Naive thymus-derived CD8-positive, alpha-beta T cell (primary cell): ENCODE results near the gene KDELR1. TPM values are rescaled to one million over a fixed set of nuclear protein-coding genes. Genes with fewer than 3 reads are reported as not detected.

ENCODE experiments used
- ATAC-seq, 2 donors: fragments of 150-1000 bp; cut with Tn5 transposase in 1 of 2; sonication (Bioruptor Pico), chemical (Tn5 transposase) in 1 of 2; 1 replicate in 1 of 2; 2 replicates in 1 of 2; pipeline ENCODE4 v1.10.0; 2021; ENCODE audit warnings: mild to moderate bottlenecking in 2 of 2, moderate library complexity in 2 of 2
- POLR2A ChIA-PET: fragments of 350-600 bp; sonication (Branson Sonifier 250); formaldehyde crosslinking; loops from one replicate; lab custom pipeline; 2021; ENCODE audit warnings: antibody characterized with exemption; lab: Charles Lee
- DNase-seq, 10 donors: peaks; one replicate each; pipeline versions ENCODE4 v3.0.0 to v3.0.0-alpha.2; 2020 to 2022
- H3K27ac Mint-ChIP-seq, 10 donors: one replicate each; pipeline ENCODE4 v1.8.0; 2020 to 2022; ENCODE audit warnings: mild to moderate bottlenecking in 10 of 10, mixed read lengths in 10 of 10, moderate library complexity in 4 of 10, inconsistent platforms in 1 of 10
- H3K27me3 Mint-ChIP-seq, 5 donors: one replicate each; pipeline ENCODE4 v1.8.0; 2021 to 2022; ENCODE audit warnings: mixed read lengths in 5 of 5
- H3K36me3 Mint-ChIP-seq, 3 donors: one replicate each; pipeline ENCODE4 v1.8.0; 2020 to 2022; ENCODE audit warnings: mixed read lengths in 3 of 3, mild to moderate bottlenecking in 2 of 3, inconsistent platforms in 1 of 3
- H3K4me1 Mint-ChIP-seq, 4 donors: one replicate each; pipeline ENCODE4 v1.8.0; 2021 to 2022; ENCODE audit warnings: mixed read lengths in 4 of 4
- H3K4me3 Mint-ChIP-seq, 10 donors: one replicate each; pipeline ENCODE4 v1.8.0; 2020 to 2022; ENCODE audit warnings: mild to moderate bottlenecking in 10 of 10, mixed read lengths in 10 of 10, moderate library complexity in 6 of 10, inconsistent platforms in 1 of 10
- H3K9me3 Mint-ChIP-seq, 9 donors: one replicate each; pipeline ENCODE4 v1.8.0; 2020 to 2022; ENCODE audit warnings: mixed read lengths in 9 of 9, mild to moderate bottlenecking in 3 of 9, inconsistent platforms in 1 of 9, moderate library complexity in 1 of 9
- polyA plus RNA-seq, 3 donors: library from polyadenylated mRNA; unstranded; fragments of 300-500 nt; fragmentation: Illumina TruSeq; gene quantifications; one replicate each; pipeline ENCODE4 v1.2.3, GENCODE V29; 2021
- total RNA-seq, 8 experiments: library from RNA in 2 of 8; stranded (reverse) in 2 of 8; gene quantifications; one replicate each; pipeline ENCODE4 v1.2.3 and lab custom pipeline; 2021 to 2026

The KDELR1 gene
- total RNA-seq (10 to 100 TPM; 49.6 TPM), polyA plus RNA-seq (10 to 100 TPM; 21.3 to 24.8 (median 22.5) TPM), total RNA-seq (lab: John Stamatoyannopoulos, UW) (11.3 to 25.5 (median 23.1) reads per million in 6 experiments)

GRCh38 chr19:48391100-48392005 lies at the start of gene KDELR1:
Gene KDELR1, minus strand, starts transcription at chr19:48391551. Its CDS starts 193 bp downstream, at chr19:48391358.
- H3K4me3 Mint-ChIP-seq = peak within 1 kb of the TSS; percentile 91 to 95 (median 92)
- peak; percentile 51 to 88 (median 74) for DNase-seq
- H3K27ac Mint-ChIP-seq = peak within 1 kb of the TSS; percentile 69 to 97 (median 94)
- H3K9me3 Mint-ChIP-seq = no peaks in the 10 kb centered on the region
- POLR2A ChIA-PET = interaction anchor here (0.6 to 2.2 kb wide), 12 partner anchors 9 to 1647 kb away, joined by 3 to 29 read pairs (median 4); partner anchors contain the start of genes RPL18, SPHK2, SYNGR4 and TMEM143
- peaks cover 0 to 23% (median 0%) of the 10 kb centered on the region in 3 donors for H3K36me3 Mint-ChIP-seq
- ATAC-seq = peak; percentile 75 to 78
- H3K4me1 Mint-ChIP-seq = peaks cover 24 to 59% (median 34%) of the 10 kb centered on the region in 4 donors
- H3K27me3 Mint-ChIP-seq = peaks cover 9 to 28% (median 16%) of the 10 kb centered on the region in 5 donors

GRCh38 chr19:48436586-48436985 lies 45.2 kb upstream of the KDELR1 start:
- Mint-ChIP-seq H3K4me1 (no peaks in the 10 kb centered on the region), H3K4me3 (no peak overlapping the region), H3K9me3 (no peaks in the 10 kb centered on the region), H3K36me3 (peaks cover 0 to 2% (median 0%) of the 10 kb centered on the region in 3 donors), H3K27ac (no peak overlapping the region), H3K27me3 (peaks cover 6 to 39% (median 23%) of the 10 kb centered on the region in 5 donors)
- no peak for ATAC-seq
- no peak for DNase-seq
- POLR2A ChIA-PET = no interaction called here

- POLR2A ChIA-PET = interaction anchor here (0.6 to 1.1 kb wide), 2 partner anchors 12 to 301 kb away, joined by 3 to 5 read pairs; no protein-coding TSS in a partner anchor
- Mint-ChIP-seq H3K27me3 (peaks cover 4 to 26% (median 22%) of the 10 kb centered on the region in 5 donors), H3K36me3 (no peaks in the 10 kb centered on the region), H3K27ac (no peak overlapping the region), H3K4me3 (no peak overlapping the region), H3K4me1 (no peaks in the 10 kb centered on the region), H3K9me3 (no peaks in the 10 kb centered on the region)
- ATAC-seq = no peak
- peak in 1 of 10 donors; percentile 30 for DNase-seq
Observed at GRCh38 chr19:48433337-48433736, 42.0 kb upstream of the KDELR1 start.

- Mint-ChIP-seq H3K4me3 (no peak overlapping the region), H3K27ac (no peak overlapping the region), H3K27me3 (peaks cover 0 to 7% (median 6%) of the 10 kb centered on the region in 5 donors), H3K9me3 (no peaks in the 10 kb centered on the region), H3K36me3 (no peaks in the 10 kb centered on the region), H3K4me1 (peaks cover 0 to 5% (median 3%) of the 10 kb centered on the region in 4 donors)
- ATAC-seq (no peak), DNase-seq (no peak)
- POLR2A ChIA-PET = interaction anchor here (0.6 kb wide), 1 partner anchor 196 kb away, joined by 3 read pairs; no protein-coding TSS in a partner anchor
Observed at GRCh38 chr19:48428670-48429069, 37.3 kb upstream of the KDELR1 start.

GRCh38 chr19:48424694-48425219 lies 33.4 kb upstream of the KDELR1 start:
- Mint-ChIP-seq H3K4me3 (no peak overlapping the region), H3K27ac (peak overlapping the region in 1 of 10 donors; percentile 35), H3K4me1 (peaks cover 0 to 5% (median 4%) of the 10 kb centered on the region in 4 donors), H3K9me3 (no peaks in the 10 kb centered on the region), H3K27me3 (peaks cover 0 to 12% (median 2%) of the 10 kb centered on the region in 5 donors), H3K36me3 (no peaks in the 10 kb centered on the region)
- ATAC-seq = no peak
- DNase-seq = peak in 1 of 10 donors; percentile 19
- POLR2A ChIA-PET = no interaction called here

GRCh38 chr19:48421548-48421947 lies 30.2 kb upstream of the KDELR1 start:
- H3K4me3 Mint-ChIP-seq = no peak overlapping the region
- no peak overlapping the region for H3K27ac Mint-ChIP-seq
- H3K4me1 Mint-ChIP-seq = peaks cover 9 to 14% (median 13%) of the 10 kb centered on the region in 4 donors
- no peak for DNase-seq
- no peaks in the 10 kb centered on the region for H3K36me3 Mint-ChIP-seq
- ATAC-seq = no peak
- no peaks in the 10 kb centered on the region for H3K9me3 Mint-ChIP-seq
- POLR2A ChIA-PET = interaction anchor here (0.6 kb wide), 1 partner anchor 11 kb away, joined by 6 read pairs; no protein-coding TSS in a partner anchor
- peaks cover 0 to 24% (median 12%) of the 10 kb centered on the region in 5 donors for H3K27me3 Mint-ChIP-seq

GRCh38 chr19:48419158-48419920 lies 28.0 kb upstream of the KDELR1 start:
- ATAC-seq (peak; percentile 73 to 76), DNase-seq (peak; percentile 42 to 80 (median 65))
- peak overlapping the region in 7 of 10 donors; percentile 39 to 89 (median 68) for H3K27ac Mint-ChIP-seq
- peak overlapping the region; percentile 65 to 89 (median 78) for H3K4me3 Mint-ChIP-seq
- peaks cover 0 to 2% (median 0%) of the 10 kb centered on the region in 9 donors for H3K9me3 Mint-ChIP-seq
- POLR2A ChIA-PET = interaction anchor here (0.5 to 0.7 kb wide), 4 partner anchors 9 to 1347 kb away, joined by 3 to 4 read pairs (median 4); no protein-coding TSS in a partner anchor
- peaks cover 15 to 30% (median 26%) of the 10 kb centered on the region in 4 donors for H3K4me1 Mint-ChIP-seq
- H3K27me3 Mint-ChIP-seq = peaks cover 3 to 19% (median 13%) of the 10 kb centered on the region in 5 donors
- no peaks in the 10 kb centered on the region for H3K36me3 Mint-ChIP-seq

GRCh38 chr19:48418317-48419064 lies 27.1 kb upstream of the KDELR1 start:
- H3K4me1 Mint-ChIP-seq = peaks cover 14 to 30% (median 28%) of the 10 kb centered on the region in 4 donors
- H3K9me3 Mint-ChIP-seq = peaks cover 0 to 2% (median 0%) of the 10 kb centered on the region in 9 donors
- DNase-seq (no peak), ATAC-seq (no peak)
- POLR2A ChIA-PET = interaction anchor here (0.6 to 1.2 kb wide), 4 partner anchors 35 to 1348 kb away, joined by 3 to 5 read pairs (median 4); partner anchors contain the start of genes RPL18 and SPHK2
- peak overlapping the region in 6 of 10 donors; percentile 7 to 89 (median 61) for H3K27ac Mint-ChIP-seq
- no peaks in the 10 kb centered on the region for H3K36me3 Mint-ChIP-seq
- peak overlapping the region; percentile 24 to 89 (median 75) for H3K4me3 Mint-ChIP-seq
- H3K27me3 Mint-ChIP-seq = peaks cover 3 to 18% (median 13%) of the 10 kb centered on the region in 5 donors

- ATAC-seq (no peak), DNase-seq (no peak)
- Mint-ChIP-seq H3K4me1 (peaks cover 11 to 30% (median 28%) of the 10 kb centered on the region in 4 donors), H3K36me3 (no peaks in the 10 kb centered on the region), H3K27ac (no peak overlapping the region), H3K9me3 (peaks cover 0 to 2% (median 0%) of the 10 kb centered on the region in 9 donors), H3K4me3 (peak overlapping the region in 1 of 10 donors; percentile 69), H3K27me3 (peaks cover 0 to 18% (median 13%) of the 10 kb centered on the region in 5 donors)
- POLR2A ChIA-PET = interaction anchor here (0.5 to 1.2 kb wide), 3 partner anchors 15 to 202 kb away, joined by 3 to 5 read pairs (median 3); partner anchors contain the start of genes RPL18 and SPHK2
Observed at GRCh38 chr19:48417421-48417820, 26.1 kb upstream of the KDELR1 start.

GRCh38 chr19:48415806-48416221 lies 24.5 kb upstream of the KDELR1 start:
- Mint-ChIP-seq H3K27me3 (peaks cover 0 to 18% (median 13%) of the 10 kb centered on the region in 5 donors), H3K9me3 (peaks cover 0 to 2% (median 0%) of the 10 kb centered on the region in 9 donors), H3K36me3 (no peaks in the 10 kb centered on the region), H3K4me3 (peak overlapping the region; percentile 6 to 87 (median 50)), H3K27ac (peak overlapping the region in 1 of 10 donors; percentile 44), H3K4me1 (peaks cover 11 to 30% (median 28%) of the 10 kb centered on the region in 4 donors)
- DNase-seq = no peak
- POLR2A ChIA-PET = no interaction called here
- no peak for ATAC-seq
